ENCODE data around the gene ASIC2.

Gene ASIC2

DNA sequence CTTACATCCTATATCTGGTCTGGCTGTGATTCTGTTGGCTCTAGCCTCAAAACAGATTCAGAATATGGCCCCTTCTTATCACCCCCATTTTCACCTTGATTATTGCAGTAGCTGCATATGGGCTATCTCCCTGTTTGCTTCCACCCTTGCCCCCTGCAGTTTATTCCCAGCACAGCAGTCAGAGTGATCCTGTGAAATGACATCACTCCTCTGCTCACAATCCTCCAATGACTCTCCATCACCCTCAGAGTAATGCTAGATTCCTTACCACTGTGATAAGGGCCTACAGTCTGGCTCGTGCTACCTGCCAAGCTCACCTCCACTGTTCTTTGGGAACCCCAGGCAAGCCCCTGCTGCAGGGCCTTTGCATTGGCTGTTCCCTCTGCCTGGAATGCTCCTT lies 92.5 kb downstream of the ASIC2 start:
- Histone ChIP-seq H3K9me3 (ENCODE audit: control insufficient read depth, insufficient read depth, low read length) (no peaks in the 10 kb centered on the region), H3K4me1 (ENCODE audit: control insufficient read depth, low read length) (no peaks in the 10 kb centered on the region), H3K4me2 (ENCODE audit: low read length) (no peak overlapping the region), H3K79me2 (ENCODE audit: control insufficient read depth, low read length) (no peaks in the 10 kb centered on the region), H4K20me1 (ENCODE audit: control insufficient read depth, insufficient read depth, low read depth, low read length) (no peaks in the 10 kb centered on the region), H3K27me3 (ENCODE audit: control insufficient read depth, low read length) (no peaks in the 10 kb centered on the region), H3K9me2 (replicated peaks; ENCODE audit: control insufficient read depth, low read length) (no peaks in the 10 kb centered on the region), H3F3A (ENCODE audit: control insufficient read depth, insufficient read depth) (no peaks in the 10 kb centered on the region), H3K4me3 (ENCODE audit: low read length) (no peak overlapping the region), H3K36me3 (ENCODE audit: control insufficient read depth, low read length) (no peaks in the 10 kb centered on the region), H3K27ac (ENCODE audit: low read depth, low read length) (no peak overlapping the region)
- TF ChIP-seq EZH2phosphoT487 (IDR thresholded peaks at IDR 0.05; ENCODE audit: borderline replicate concordance, low read length) = no peak
- TF ChIP-seq, protein P1, sequence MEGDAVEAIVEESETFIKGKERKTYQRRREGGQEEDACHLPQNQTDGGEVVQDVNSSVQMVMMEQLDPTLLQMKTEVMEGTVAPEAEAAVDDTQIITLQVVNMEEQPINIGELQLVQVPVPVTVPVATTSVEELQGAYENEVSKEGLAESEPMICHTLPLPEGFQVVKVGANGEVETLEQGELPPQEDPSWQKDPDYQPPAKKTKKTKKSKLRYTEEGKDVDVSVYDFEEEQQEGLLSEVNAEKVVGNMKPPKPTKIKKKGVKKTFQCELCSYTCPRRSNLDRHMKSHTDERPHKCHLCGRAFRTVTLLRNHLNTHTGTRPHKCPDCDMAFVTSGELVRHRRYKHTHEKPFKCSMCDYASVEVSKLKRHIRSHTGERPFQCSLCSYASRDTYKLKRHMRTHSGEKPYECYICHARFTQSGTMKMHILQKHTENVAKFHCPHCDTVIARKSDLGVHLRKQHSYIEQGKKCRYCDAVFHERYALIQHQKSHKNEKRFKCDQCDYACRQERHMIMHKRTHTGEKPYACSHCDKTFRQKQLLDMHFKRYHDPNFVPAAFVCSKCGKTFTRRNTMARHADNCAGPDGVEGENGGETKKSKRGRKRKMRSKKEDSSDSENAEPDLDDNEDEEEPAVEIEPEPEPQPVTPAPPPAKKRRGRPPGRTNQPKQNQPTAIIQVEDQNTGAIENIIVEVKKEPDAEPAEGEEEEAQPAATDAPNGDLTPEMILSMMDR (IDR thresholded peaks at IDR 0.05; ENCODE audit: low read depth, low read length, poor library complexity, severe bottlenecking) = no peak

DNA sequence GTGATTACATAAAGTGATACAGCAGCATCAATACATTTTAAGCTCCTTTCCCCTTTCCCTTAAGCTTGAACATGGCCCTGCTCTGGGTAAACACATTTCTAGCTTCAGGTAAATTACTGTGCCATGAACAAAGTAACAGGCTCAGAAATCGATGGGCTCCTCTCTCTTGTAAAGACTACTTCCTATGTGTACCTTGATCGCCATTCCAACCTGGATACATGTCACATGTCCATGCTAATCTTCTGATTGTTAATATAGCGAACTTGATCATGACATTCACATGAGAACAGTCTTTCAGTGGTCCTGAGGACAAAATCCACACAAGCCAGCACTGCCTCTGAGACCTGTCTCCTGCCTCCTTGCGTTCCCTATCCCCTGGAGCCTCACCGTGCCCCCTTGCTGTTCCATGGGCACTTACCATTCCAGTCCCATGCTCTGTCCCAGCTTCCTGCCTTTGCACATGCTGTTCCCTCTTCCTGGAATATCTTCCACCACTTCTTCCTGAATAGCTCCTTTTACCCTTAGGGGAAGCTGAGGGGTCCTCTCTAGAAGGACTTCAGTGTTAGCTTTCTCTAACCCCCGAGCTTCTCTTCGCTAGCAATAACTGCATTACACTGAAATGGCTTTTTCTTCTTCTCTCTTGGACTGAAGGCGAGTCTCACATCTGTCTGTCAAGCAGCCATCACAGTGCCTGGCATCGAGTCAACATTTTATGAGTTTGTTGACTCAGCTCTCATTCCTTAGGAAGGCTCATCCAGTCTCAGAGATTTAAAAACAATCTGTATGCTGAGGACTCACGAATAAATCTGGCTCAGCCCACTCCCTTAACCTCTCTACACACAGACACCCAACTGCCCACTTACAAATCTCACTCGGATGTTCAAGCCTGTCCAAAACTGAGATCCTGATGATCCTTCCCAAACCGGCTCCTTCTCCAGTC lies 93.3 kb downstream of the ASIC2 start:
- no peaks in the 10 kb centered on the region for H3K36me3 ChIP-seq (ENCODE audit: control insufficient read depth, low read length)
- H3K9me3 ChIP-seq (ENCODE audit: control insufficient read depth, insufficient read depth, low read length) = no peaks in the 10 kb centered on the region
- H3K4me2 ChIP-seq (ENCODE audit: low read length) = no peak overlapping the region
- H3K27me3 ChIP-seq (ENCODE audit: control insufficient read depth, low read length) = no peaks in the 10 kb centered on the region
- H3K9me2 ChIP-seq (replicated peaks; ENCODE audit: control insufficient read depth, low read length) = no peaks in the 10 kb centered on the region
- no peak overlapping the region for H3K4me3 ChIP-seq (ENCODE audit: low read length)
- no peak overlapping the region for H3K27ac ChIP-seq (ENCODE audit: low read depth, low read length)
- no peaks in the 10 kb centered on the region for H3F3A ChIP-seq (ENCODE audit: control insufficient read depth, insufficient read depth)
- no peaks in the 10 kb centered on the region for H3K4me1 ChIP-seq (ENCODE audit: control insufficient read depth, low read length)
- no peaks in the 10 kb centered on the region for H4K20me1 ChIP-seq (ENCODE audit: control insufficient read depth, insufficient read depth, low read depth, low read length)
- no peaks in the 10 kb centered on the region for H3K79me2 ChIP-seq (ENCODE audit: control insufficient read depth, low read length)
- TF ChIP-seq, protein P1 (IDR thresholded peaks at IDR 0.05; ENCODE audit: low read depth, low read length, poor library complexity, severe bottlenecking) = no peak
- TF ChIP-seq EZH2phosphoT487 (IDR thresholded peaks at IDR 0.05; ENCODE audit: borderline replicate concordance, low read length) = no peak

- no peaks in the 10 kb centered on the region for H3K4me1 ChIP-seq (ENCODE audit: control insufficient read depth, low read length)
- no peaks in the 10 kb centered on the region for H3K36me3 ChIP-seq (ENCODE audit: control insufficient read depth, low read length)
- no peak overlapping the region for H3K4me3 ChIP-seq (ENCODE audit: low read length)
- no peak for TF ChIP-seq EZH2phosphoT487 (IDR thresholded peaks at IDR 0.05; ENCODE audit: borderline replicate concordance, low read length)
- TF ChIP-seq, protein P1 (IDR thresholded peaks at IDR 0.05; ENCODE audit: low read depth, low read length, poor library complexity, severe bottlenecking) = no peak
- no peaks in the 10 kb centered on the region for H3K79me2 ChIP-seq (ENCODE audit: control insufficient read depth, low read length)
- no peaks in the 10 kb centered on the region for H3K27me3 ChIP-seq (ENCODE audit: control insufficient read depth, low read length)
- H3K9me3 ChIP-seq (ENCODE audit: control insufficient read depth, insufficient read depth, low read length) = no peaks in the 10 kb centered on the region
- H4K20me1 ChIP-seq (ENCODE audit: control insufficient read depth, insufficient read depth, low read depth, low read length) = no peaks in the 10 kb centered on the region
- no peaks in the 10 kb centered on the region for H3K9me2 ChIP-seq (replicated peaks; ENCODE audit: control insufficient read depth, low read length)
- no peak overlapping the region for H3K27ac ChIP-seq (ENCODE audit: low read depth, low read length)
- H3K4me2 ChIP-seq (ENCODE audit: low read length) = no peak overlapping the region
- no peaks in the 10 kb centered on the region for H3F3A ChIP-seq (ENCODE audit: control insufficient read depth, insufficient read depth)
These were observed 94.1 kb downstream of the ASIC2 start for GRCh38 chr17:33198954-33199353.
